Adipocyte (in vitro differentiated cells): ENCODE data around the gene SFXN2.
"Not testable (repeated sequence)": the region's sequence is repeated elsewhere in the genome, so short reads cannot be mapped to it uniquely, and the experiment has no call there.

Source experiments
- DNase-seq: peaks from one replicate; pipeline ENCODE4 v3.0.0-alpha.2; 2015; ENCODE audit warnings: low read depth
- H3K27me3 ChIP-seq: replicated peaks from 2 replicates; pipeline ENCODE4 v1.7.0; 2013; ENCODE audit warnings: mild to moderate bottlenecking, low read length, moderate library complexity; ENCODE audit not compliant: control insufficient read depth, insufficient read depth
- H3K36me3 ChIP-seq: 2 replicates; pipeline ENCODE4 v1.7.0; 2013; ENCODE audit warnings: low read length, mild to moderate bottlenecking, moderate library complexity; ENCODE audit not compliant: control insufficient read depth, insufficient read depth, severe bottlenecking
- H3K4me1 ChIP-seq: 2 replicates; pipeline ENCODE4 v1.7.0; 2013; ENCODE audit warnings: mild to moderate bottlenecking, low read length, moderate library complexity; ENCODE audit not compliant: control insufficient read depth, insufficient read depth
- H3K4me3 ChIP-seq: 2 replicates; pipeline ENCODE4 v1.7.0; 2013; ENCODE audit warnings: mild to moderate bottlenecking, low read length, moderate library complexity
- H3K9ac ChIP-seq: 2 replicates; pipeline ENCODE4 v1.7.0; 2013; ENCODE audit warnings: mild to moderate bottlenecking, low read length, moderate library complexity
- H3K9me3 ChIP-seq: 2 replicates; pipeline ENCODE4 v1.7.0; 2013; ENCODE audit warnings: mild to moderate bottlenecking, low read length, moderate library complexity; ENCODE audit not compliant: control insufficient read depth

SFXN2 gene

GRCh38 chr10:102726274-102726673, 11.8 kb downstream of the SFXN2 start:
- H3K27me3 ChIP-seq: no peaks in the 10 kb centered on the region
- DNase-seq: peak; percentile 46
- peaks cover 5% of the 10 kb centered on the region for H3K4me1 ChIP-seq
- H3K9ac ChIP-seq: no peak overlapping the region
- no peak overlapping the region for H3K4me3 ChIP-seq
- no peaks in the 10 kb centered on the region for H3K9me3 ChIP-seq
- H3K36me3 ChIP-seq: no peaks in the 10 kb centered on the region

- Histone ChIP-seq H3K9ac (no peak overlapping the region), H3K4me3 (no peak overlapping the region), H3K4me1 (peaks cover 5% of the 10 kb centered on the region), H3K9me3 (no peaks in the 10 kb centered on the region), H3K27me3 (no peaks in the 10 kb centered on the region), H3K36me3 (no peaks in the 10 kb centered on the region)
- DNase-seq: no peak
These were observed 12.8 kb downstream of the SFXN2 start for GRCh38 chr10:102727037-102727818.

- Histone ChIP-seq H3K4me3 (no peak overlapping the region), H3K9me3 (no peaks in the 10 kb centered on the region), H3K4me1 (peaks cover 5% of the 10 kb centered on the region), H3K36me3 (peaks cover 3% of the 10 kb centered on the region), H3K9ac (no peak overlapping the region), H3K27me3 (no peaks in the 10 kb centered on the region)
- peak; percentile 93 for DNase-seq
These were observed 14.9 kb downstream of the SFXN2 start for GRCh38 chr10:102729029-102730026.

- Histone ChIP-seq H3K4me3 (no peak overlapping the region), H3K9me3 (no peaks in the 10 kb centered on the region), H3K9ac (no peak overlapping the region), H3K27me3 (no peaks in the 10 kb centered on the region), H3K36me3 (peaks cover 3% of the 10 kb centered on the region), H3K4me1 (peaks cover 3% of the 10 kb centered on the region)
- no peak for DNase-seq
These were observed 16.9 kb downstream of the SFXN2 start for GRCh38 chr10:102731222-102731800.

GRCh38 chr10:102732661-102733060, 18.2 kb downstream of the SFXN2 start:
- H3K9ac ChIP-seq: no peak overlapping the region
- no peaks in the 10 kb centered on the region for H3K9me3 ChIP-seq
- peaks cover 4% of the 10 kb centered on the region for H3K4me1 ChIP-seq
- H3K27me3 ChIP-seq: no peaks in the 10 kb centered on the region
- H3K36me3 ChIP-seq: peaks cover 3% of the 10 kb centered on the region
- no peak for DNase-seq
- H3K4me3 ChIP-seq: no peak overlapping the region

GRCh38 chr10:102735065-102735562, 20.7 kb downstream of the SFXN2 start:
- H3K36me3 ChIP-seq: peaks cover 3% of the 10 kb centered on the region
- H3K27me3 ChIP-seq: no peaks in the 10 kb centered on the region
- H3K9ac ChIP-seq: no peak overlapping the region
- DNase-seq: no peak
- H3K4me3 ChIP-seq: no peak overlapping the region
- peaks cover 17% of the 10 kb centered on the region for H3K4me1 ChIP-seq
- H3K9me3 ChIP-seq: no peaks in the 10 kb centered on the region

- peak; percentile 41 for DNase-seq
- H3K4me3 ChIP-seq: no peak overlapping the region
- peaks cover 20% of the 10 kb centered on the region for H3K4me1 ChIP-seq
These were observed 24.3 kb downstream of the SFXN2 start for GRCh38 chr10:102738692-102739121.

GRCh38 chr10:102740229-102740628, 25.8 kb downstream of the SFXN2 start:
- Histone ChIP-seq H3K4me3 (no peak overlapping the region), H3K4me1 (peaks cover 20% of the 10 kb centered on the region)

More at GRCh38 chr10:102738692-102739121, 24.3 kb downstream of the SFXN2 start:
- Histone ChIP-seq H3K9ac (no peak overlapping the region), H3K27me3 (no peaks in the 10 kb centered on the region), H3K36me3 (no peaks in the 10 kb centered on the region), H3K9me3 (no peaks in the 10 kb centered on the region)

GRCh38 chr10:102741726-102742237, 27.3 kb downstream of the SFXN2 start:
- H3K36me3 ChIP-seq: no peaks in the 10 kb centered on the region
- H3K4me3 ChIP-seq: no peak overlapping the region
- H3K9ac ChIP-seq: no peak overlapping the region
- no peak for DNase-seq
- no peaks in the 10 kb centered on the region for H3K9me3 ChIP-seq
- peaks cover 35% of the 10 kb centered on the region for H3K4me1 ChIP-seq
- no peaks in the 10 kb centered on the region for H3K27me3 ChIP-seq

More at GRCh38 chr10:102740229-102740628, 25.8 kb downstream of the SFXN2 start:
- H3K36me3 ChIP-seq: no peaks in the 10 kb centered on the region
- no peak overlapping the region for H3K9ac ChIP-seq
- no peak for DNase-seq
- H3K27me3 ChIP-seq: no peaks in the 10 kb centered on the region
- H3K9me3 ChIP-seq: no peaks in the 10 kb centered on the region

GRCh38 chr10:102742313-102742712, 27.9 kb downstream of the SFXN2 start:
- H3K27me3 ChIP-seq, H3K36me3 ChIP-seq, DNase-seq, H3K9ac ChIP-seq, H3K4me3 ChIP-seq, H3K9me3 ChIP-seq: not testable (repeated sequence)
- peaks cover 36% of the 10 kb centered on the region for H3K4me1 ChIP-seq
